22Rv1 (cell line): ENCODE data around the gene KIF26B.

Experiments used
- ZFX ChIP-seq: fragments of 450-650 bp; IDR thresholded peaks from 2 replicates; pipeline ENCODE4 v1.6.1; 2017; ENCODE audit warnings: antibody characterized with exemption, borderline replicate concordance
- TF ChIP-seq, protein P1 (sequence below): fragments of 450-650 bp; IDR thresholded peaks from 2 replicates; pipeline ENCODE4 v1.5.1; 2017; ENCODE audit warnings: mild to moderate bottlenecking

DNA sequence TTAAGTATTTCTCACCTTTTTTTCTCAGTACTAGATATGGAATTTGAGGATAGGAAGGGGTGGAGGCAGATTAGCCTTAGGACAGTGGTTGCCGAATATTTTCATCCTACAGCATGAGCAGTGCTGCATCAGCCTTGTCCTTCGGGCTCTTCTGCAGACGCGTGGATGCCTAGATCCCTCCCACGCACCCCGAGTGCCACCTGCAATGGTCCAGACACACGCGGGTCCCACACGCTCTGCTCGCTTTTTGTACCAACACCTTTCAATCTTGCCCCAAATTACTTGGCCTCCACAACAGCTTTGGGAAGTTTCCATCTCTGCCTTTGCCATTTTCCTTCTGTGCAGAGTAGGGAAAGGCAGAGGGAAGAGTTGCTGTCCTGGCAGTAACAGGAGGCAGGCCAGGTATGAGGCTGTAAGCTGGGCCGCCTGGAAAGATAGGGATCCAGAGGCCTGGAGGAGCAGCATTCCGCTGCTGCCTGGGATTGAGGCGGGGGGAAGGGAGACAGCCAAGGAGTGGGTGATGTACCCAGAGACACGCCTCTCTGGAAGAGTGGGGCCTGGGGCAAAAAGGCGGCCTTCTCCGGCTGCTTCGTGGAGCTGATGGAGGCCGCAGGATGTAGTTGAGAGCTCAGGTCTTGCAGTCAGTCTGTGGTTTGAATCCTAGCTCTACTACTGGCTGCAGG is 467.7 kb downstream of the KIF26B start:
- TF ChIP-seq, protein P1, sequence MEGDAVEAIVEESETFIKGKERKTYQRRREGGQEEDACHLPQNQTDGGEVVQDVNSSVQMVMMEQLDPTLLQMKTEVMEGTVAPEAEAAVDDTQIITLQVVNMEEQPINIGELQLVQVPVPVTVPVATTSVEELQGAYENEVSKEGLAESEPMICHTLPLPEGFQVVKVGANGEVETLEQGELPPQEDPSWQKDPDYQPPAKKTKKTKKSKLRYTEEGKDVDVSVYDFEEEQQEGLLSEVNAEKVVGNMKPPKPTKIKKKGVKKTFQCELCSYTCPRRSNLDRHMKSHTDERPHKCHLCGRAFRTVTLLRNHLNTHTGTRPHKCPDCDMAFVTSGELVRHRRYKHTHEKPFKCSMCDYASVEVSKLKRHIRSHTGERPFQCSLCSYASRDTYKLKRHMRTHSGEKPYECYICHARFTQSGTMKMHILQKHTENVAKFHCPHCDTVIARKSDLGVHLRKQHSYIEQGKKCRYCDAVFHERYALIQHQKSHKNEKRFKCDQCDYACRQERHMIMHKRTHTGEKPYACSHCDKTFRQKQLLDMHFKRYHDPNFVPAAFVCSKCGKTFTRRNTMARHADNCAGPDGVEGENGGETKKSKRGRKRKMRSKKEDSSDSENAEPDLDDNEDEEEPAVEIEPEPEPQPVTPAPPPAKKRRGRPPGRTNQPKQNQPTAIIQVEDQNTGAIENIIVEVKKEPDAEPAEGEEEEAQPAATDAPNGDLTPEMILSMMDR: no peak
- no peak for TF ChIP-seq ZFX
